ENCODE results near the gene DNHD1.

- no peak for TF ChIP-seq CTCF (IDR thresholded peaks at IDR 0.05)
- no peak for TF ChIP-seq POLR2A (IDR thresholded peaks at IDR 0.05)
- TF ChIP-seq EP300 (IDR thresholded peaks at IDR 0.05), result no peak
Measured at GRCh38 chr11:6586434-6587359, 89.6 kb downstream of the DNHD1 start.
